LNCaP clone FGC (cell line): Measurements from ENCODE around the gene PSMD4.

Source experiments
- DNase-seq: peaks from one replicate; pipeline ENCODE4 v3.0.0-alpha.2; 2011; ENCODE audit warnings: low read depth
- H3K4me3 ChIP-seq: 2 replicates; pipeline ENCODE4 v1.5.1; 2011; ENCODE audit warnings: mild to moderate bottlenecking, low read depth, low read length, control low read depth
- CTCF ChIP-seq: IDR thresholded peaks from 2 replicates; pipeline ENCODE4 v1.5.1; 2012; ENCODE audit warnings: mild to moderate bottlenecking; ENCODE audit not compliant: control insufficient read depth, insufficient read depth; ENCODE audit errors: extremely low read depth

The PSMD4 gene

GRCh38 chr1:151309811-151310323, 55.3 kb downstream of the PSMD4 start:
- no peak overlapping the region for H3K4me3 ChIP-seq
- DNase-seq = no peak
- no peak for TF ChIP-seq CTCF

GRCh38 chr1:151311011-151311410, 56.5 kb downstream of the PSMD4 start:
- no peak for DNase-seq
- TF ChIP-seq CTCF = no peak
- H3K4me3 ChIP-seq = no peak overlapping the region

GRCh38 chr1:151311589-151312331, 57.2 kb downstream of the PSMD4 start:
- no peak for DNase-seq
- no peak for TF ChIP-seq CTCF
- H3K4me3 ChIP-seq = no peak overlapping the region

GRCh38 chr1:151312411-151312810, 57.9 kb downstream of the PSMD4 start:
- DNase-seq = no peak
- no peak for TF ChIP-seq CTCF
- no peak overlapping the region for H3K4me3 ChIP-seq

- DNase-seq = no peak
- TF ChIP-seq CTCF = no peak
- no peak overlapping the region for H3K4me3 ChIP-seq
Observed at GRCh38 chr1:151312826-151313225, 58.3 kb downstream of the PSMD4 start.

- no peak for TF ChIP-seq CTCF
- H3K4me3 ChIP-seq = no peak overlapping the region
- DNase-seq = no peak
Observed at GRCh38 chr1:151313501-151313900, 59.0 kb downstream of the PSMD4 start.
